Gastrocnemius medialis (tissue), 4 donors: ENCODE data around the gene EEPD1.

Experiments
- CTCF ChIP-seq, 5 experiments: fragments of 450-650 bp in 3 of 5; fragments of 200-600 bp in 2 of 5; sonication (generic) in 2 of 5; IDR thresholded peaks in 4 of 5; conservative IDR thresholded peaks in 1 of 5; 1 replicate in 4 of 5; 2 replicates in 1 of 5; pipeline ENCODE4 v1.5.1; 2016 to 2019; ENCODE audit warnings: antibody characterized with exemption in 5 of 5, mild to moderate bottlenecking in 3 of 5, moderate library complexity in 3 of 5
- POLR2A ChIP-seq, 2 donors: fragments of 450-650 bp; IDR thresholded peaks; one replicate each; pipeline ENCODE4 v1.6.1; 2017; ENCODE audit warnings: antibody characterized with exemption in 2 of 2, mild to moderate bottlenecking in 2 of 2, moderate library complexity in 2 of 2

GRCh38 chr7:36348256-36348655, 195.2 kb downstream of the EEPD1 start:
- no peak for TF ChIP-seq POLR2A (IDR thresholded peaks at IDR 0.05)
- TF ChIP-seq CTCF (IDR thresholded peaks at IDR 0.05 in 4 of 5, conservative IDR thresholded peaks at IDR 0.05 in 1 of 5): no peak
